G401.6 (cell line): ENCODE data around the gene AKAP8.
"Not testable (repeated sequence)": the region's sequence is repeated elsewhere in the genome, so short reads cannot be mapped to it uniquely, and the experiment has no call there.

Source experiments
- FAIRE-seq: peaks from 2 replicates; lab custom pipeline; 2012; peaks lifted over from hg19 to GRCh38; lab: Jason Lieb, UNC

Gene AKAP8

DNA sequence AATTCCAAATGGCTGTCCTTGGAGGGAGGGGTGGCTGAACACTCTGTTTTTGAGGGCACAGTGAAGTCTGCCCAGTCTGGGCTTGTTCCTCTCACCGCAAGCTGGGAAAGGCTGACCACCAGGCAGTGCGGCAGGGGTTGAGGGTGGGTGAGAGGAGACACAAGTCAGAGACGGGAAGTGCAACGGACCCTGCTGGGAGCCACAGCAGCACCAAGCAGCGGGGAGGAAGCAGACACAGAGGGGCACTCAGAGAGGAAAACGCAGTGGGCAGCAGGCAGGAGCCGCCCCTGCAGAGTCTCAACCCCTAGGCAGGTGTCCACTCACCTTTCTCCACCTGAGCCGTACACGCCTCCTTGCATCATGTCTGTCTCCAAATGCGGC is 23.6 kb upstream of the AKAP8 start:
- FAIRE-seq: no peak

DNA sequence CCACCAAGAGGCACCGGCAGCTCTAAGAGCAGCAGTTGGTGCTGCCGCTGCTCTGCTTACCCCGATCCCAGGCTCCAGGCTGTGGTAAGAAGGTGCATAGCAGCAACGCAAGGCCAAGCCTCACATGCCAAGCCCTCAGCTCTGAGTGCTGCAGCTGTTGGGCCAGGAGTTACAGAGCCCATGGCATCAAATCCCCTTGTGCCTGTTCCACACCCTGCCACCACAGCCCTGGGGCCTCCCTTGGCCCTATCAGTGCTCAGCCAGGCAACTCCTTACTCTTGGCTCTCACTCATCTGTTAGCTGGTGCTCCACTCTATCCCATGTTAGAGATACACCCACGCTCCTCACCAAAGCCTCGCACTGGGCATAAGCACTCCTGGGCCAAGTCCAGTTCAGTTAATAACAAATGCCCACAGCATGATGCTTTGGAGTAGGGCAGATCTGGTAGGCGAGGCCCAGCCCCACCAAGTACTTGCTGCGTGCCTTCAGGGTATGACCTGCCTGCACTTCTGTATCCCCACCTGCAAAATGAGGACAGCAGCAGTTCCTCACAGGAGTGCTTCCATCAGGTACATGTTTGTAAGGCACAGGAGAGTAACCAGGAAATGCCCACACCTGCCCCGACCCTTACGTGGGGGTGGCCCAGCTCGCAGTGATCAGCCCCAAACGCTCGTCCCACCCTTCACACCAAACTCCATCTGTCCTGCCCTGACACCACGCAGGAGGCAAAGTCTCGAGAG is 23.0 kb upstream of the AKAP8 start:
- no peak for FAIRE-seq

DNA sequence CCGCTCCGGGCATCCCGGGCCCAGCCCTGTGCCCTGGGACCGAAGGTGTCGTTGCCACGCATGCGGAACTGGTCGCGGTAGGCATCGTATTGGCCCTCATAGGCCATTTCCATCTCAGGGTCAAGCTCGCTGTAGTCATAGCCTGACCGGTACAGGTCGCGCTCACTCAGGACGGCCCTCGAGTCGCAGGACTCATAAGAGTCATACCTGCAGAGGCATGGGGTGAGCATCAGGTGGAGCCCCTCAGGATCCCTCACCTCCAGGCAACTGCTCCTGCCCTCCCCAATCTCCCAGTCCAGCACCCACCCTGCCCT is 21.8 kb upstream of the AKAP8 start:
- FAIRE-seq: no peak

DNA sequence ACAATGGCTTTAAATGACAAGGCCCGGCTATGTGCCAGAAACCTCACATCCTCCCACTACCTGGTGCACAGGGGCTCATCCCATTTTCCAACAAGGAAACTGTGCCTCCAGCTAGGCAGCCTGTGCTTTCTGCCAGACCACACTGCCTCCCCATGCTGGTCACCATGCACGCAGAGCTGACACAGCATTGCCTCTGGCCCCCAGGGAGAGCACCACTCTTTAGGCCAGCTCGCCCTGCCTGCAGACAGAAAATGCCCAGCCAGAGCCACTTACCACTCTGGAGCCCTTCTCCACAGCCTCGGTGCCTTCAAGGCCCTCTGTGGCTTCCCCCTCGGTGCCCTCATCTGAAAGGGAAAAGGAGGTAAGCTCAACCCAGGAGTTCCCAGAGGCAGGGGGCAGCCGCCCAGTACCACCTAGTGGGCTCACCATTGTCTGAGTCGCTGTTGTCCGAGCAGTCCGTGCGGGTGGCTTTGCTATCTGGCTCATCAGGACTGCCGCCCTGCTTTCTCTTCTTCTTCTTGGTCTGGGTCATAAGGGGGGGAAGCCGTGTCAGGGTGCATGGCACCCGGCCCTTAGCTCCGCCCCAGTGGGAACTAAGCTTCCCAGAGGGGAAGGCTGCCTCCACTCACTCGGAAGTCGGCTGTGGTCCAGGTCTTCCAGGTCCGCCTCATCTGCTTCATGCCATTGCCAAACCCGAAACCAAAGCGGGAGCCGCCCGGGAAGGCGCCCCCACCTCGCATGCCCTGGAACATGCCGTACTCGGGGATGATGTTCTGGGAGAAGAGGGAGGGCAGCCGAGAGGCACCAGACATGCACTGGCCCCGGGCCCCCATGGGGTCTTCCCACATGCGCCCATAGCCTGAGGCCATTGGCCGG is 21.2 kb upstream of the AKAP8 start:
- FAIRE-seq: no peak

- no peak for FAIRE-seq
These were observed 20.0 kb upstream of the AKAP8 start for GRCh38 chr19:15399635-15400034.

- FAIRE-seq: no peak
These were observed 19.6 kb upstream of the AKAP8 start for GRCh38 chr19:15399234-15399515.

- FAIRE-seq: no peak
These were observed 19.1 kb upstream of the AKAP8 start for GRCh38 chr19:15398501-15399233.

DNA sequence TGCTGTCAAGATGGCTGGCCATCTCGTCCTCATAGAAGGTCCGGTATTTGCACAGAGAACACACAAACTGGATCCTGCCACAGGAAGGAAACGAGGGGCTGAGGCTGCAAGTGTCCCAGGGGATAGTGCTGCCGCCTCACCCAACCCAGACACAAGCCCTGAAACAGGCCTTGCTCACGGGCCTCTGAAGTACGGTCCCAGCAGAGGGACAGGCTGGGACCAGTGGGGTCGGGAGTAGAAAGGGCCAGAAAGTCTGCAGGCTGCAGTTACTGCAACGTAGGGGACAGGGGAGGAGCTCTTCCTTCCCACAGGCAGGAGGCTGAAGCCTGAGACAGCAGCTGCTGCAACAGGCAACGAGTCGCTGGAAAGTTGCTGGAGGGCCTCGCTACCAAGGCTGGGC is 18.2 kb upstream of the AKAP8 start:
- no peak for FAIRE-seq

DNA sequence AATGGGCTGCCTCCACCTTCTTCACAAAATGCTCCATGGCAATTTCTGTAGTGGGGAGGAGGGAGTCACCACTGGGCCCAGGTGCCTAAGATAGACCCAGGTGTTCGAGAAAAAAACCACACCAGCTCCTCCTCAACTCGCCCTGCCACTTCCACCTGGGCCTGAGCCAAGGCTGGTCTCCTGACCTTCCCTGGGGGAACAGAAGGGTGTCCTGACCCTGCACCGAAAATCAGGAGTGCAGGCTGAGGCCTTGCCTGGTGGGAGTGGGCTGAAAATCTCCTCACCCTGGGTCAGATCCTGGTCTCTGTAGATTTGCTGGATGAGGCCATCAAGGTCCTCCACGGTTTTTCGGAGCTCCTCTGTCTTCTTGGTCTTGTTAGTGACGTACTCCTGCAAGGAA is 17.6 kb upstream of the AKAP8 start:
- no peak for FAIRE-seq

- FAIRE-seq: no peak
These were observed 16.8 kb upstream of the AKAP8 start for GRCh38 chr19:15396436-15396835.

- FAIRE-seq: not testable (repeated sequence)
These were observed 15.7 kb upstream of the AKAP8 start for GRCh38 chr19:15395251-15395650.

DNA sequence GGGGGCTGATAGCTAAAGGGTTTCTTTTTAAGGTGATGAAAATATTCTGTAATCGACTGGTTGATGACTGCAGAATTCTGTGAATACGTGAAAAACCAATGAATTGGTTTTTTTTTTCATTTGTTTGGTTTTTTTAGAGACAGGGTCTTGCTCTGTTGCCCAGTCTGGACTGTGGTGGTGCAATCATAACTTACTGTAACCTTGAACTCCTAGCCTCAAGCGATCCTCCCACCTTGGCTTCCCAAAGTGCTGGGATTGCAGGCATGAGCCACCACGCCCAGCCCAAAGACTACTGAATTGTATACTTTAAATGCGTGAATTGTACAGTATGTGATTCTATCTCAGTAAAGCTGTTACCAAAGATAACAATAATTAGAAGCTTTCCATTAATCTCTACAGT is 14.8 kb upstream of the AKAP8 start:
- no peak for FAIRE-seq

GRCh38 chr19:15393963-15394362 is 14.4 kb upstream of the AKAP8 start:
- no peak for FAIRE-seq

GRCh38 chr19:15390814-15391213 is 11.2 kb upstream of the AKAP8 start:
- FAIRE-seq: no peak

- no peak for FAIRE-seq
These were observed 2.3 kb upstream of the AKAP8 start for GRCh38 chr19:15381864-15382263.

GRCh38 chr19:15381429-15381828 is 1.8 kb upstream of the AKAP8 start:
- FAIRE-seq: no peak

DNA sequence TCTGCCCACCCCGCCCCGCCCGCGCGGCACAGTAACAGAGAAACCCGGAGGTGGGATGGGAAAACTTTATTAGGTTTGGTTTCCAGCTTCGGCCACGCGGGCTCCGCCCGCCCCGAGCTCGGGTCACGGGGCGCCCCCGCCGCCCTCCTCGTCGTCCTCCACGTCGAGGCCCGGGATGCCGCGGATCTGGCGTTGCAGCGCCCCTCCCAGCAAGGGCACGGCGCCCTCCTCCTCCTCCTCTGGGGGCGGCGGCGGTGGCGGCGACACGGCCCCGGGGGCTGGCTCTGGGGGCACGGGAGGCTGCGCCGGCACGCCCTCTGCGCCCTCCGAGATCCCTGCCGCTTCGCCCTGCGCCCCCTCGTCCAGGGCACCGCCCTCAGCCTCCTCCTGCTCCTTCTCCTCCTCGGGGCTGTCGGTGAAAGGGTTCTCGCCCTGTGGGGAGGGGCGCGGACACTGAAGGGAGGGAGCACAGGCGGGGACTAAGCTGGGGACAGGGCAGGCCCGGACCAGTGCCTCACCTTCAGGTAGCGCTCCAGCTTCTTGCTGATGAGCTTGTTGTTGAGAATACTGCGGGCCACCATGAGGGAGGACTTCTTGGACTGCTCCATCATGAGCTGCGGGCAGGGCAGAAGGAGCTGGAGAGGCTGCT is 536 bp upstream of the AKAP8 start:
- FAIRE-seq: no peak

GRCh38 chr19:15378534-15379082 is 979 bp downstream of the AKAP8 start:
- no peak for FAIRE-seq

DNA sequence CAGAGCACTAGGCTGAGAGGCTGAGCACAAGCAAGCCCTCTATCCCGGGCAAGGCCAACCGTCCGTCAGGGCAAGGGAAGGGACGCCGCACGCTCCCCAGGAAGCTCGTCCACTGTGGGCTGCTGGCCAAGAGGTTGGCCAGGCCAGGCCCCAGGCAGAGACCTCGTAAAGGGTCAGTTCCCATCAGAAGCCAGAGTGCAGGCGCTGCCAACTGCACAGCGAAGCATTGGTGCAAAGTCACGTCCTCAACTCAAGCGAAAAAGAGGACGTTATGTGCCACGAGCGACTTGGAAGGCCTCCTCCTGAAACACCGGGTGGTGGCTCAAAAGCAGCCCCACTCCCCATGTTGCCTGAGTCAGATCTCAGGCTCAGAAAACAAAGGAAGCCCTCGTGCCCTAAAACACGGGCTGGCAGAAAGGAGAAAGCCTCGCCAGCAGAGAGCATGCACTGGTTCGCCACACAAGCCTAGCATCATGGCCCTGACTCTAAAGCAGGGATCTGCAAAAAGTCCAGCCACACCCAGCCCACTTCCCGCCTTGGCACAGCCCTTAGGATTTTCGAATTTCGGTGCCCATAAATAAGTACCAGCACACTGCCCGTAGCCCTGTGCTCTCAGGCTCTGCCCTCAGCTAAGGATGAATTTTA is 4.7 kb downstream of the AKAP8 start:
- FAIRE-seq: no peak

- FAIRE-seq: no peak
These were observed 5.4 kb downstream of the AKAP8 start for GRCh38 chr19:15374105-15374651.

GRCh38 chr19:15373644-15374043 is 5.9 kb downstream of the AKAP8 start:
- no peak for FAIRE-seq

DNA sequence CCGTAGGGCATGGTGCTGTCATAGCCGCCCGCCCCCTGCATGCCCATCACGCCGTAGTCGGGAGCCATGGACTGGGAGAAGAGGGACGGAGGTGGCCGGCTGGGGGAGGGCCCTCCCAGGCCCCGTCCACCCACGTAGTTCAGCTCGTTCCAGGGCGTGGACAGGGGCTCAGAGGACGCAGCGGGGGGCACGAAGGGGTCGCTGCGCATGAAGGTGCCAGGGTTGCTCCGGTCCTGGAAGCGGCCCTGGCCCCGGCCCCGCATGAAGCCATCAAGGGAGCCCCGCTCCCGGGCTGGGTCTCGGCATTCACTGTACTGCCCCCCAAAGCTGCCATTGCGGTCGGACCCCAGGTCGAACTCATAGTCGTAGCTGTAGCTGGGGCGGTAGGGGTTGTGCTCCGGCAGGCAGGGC is 6.7 kb downstream of the AKAP8 start:
- no peak for FAIRE-seq
